WTC11 (cell line): Measurements from ENCODE around the gene TAS2R43.

Experiments
- FOXJ3 ChIP-seq: sonication (generic); formaldehyde crosslinking; IDR thresholded peaks from 2 replicates; pipeline ENCODE4 v1.9.0; 2021; ENCODE audit warnings: missing genetic modification reagents, mild to moderate bottlenecking, borderline replicate concordance
- JUN ChIP-seq: sonication (generic); formaldehyde crosslinking; IDR thresholded peaks from 2 replicates; pipeline ENCODE4 v1.8.0; 2023; ENCODE audit warnings: mild to moderate bottlenecking, missing genetic modification reagents
- TF ChIP-seq, protein P1 (sequence below): fragments of 200-600 bp; IDR thresholded peaks from 2 replicates; pipeline ENCODE4 v1.8.0; 2022; ENCODE audit warnings: antibody characterized with exemption
- TF ChIP-seq, protein P2 (sequence below): sonication (generic); formaldehyde crosslinking; IDR thresholded peaks from 2 replicates; pipeline ENCODE4 v1.8.0; 2022; ENCODE audit warnings: mild to moderate bottlenecking, missing genetic modification reagents

DNA sequence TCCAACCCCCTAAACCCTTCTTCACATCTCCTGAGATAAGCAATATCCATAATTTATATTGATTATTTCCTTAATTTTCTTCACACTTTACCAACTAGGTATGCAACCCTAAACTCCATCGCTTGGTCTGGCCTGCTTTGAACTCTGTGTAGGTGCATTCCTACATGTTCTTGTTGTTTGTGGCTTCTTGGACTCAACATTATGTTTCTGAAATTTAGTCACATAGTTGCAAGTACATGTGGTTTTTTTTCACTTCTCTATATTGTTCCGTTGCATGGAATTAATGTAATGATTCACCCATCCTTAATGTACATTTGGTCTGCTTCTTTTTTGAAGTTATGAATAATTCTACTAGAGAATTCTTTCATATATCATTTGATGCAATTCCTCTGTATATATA lies 44.0 kb upstream of the TAS2R43 start:
- TF ChIP-seq, protein P1, sequence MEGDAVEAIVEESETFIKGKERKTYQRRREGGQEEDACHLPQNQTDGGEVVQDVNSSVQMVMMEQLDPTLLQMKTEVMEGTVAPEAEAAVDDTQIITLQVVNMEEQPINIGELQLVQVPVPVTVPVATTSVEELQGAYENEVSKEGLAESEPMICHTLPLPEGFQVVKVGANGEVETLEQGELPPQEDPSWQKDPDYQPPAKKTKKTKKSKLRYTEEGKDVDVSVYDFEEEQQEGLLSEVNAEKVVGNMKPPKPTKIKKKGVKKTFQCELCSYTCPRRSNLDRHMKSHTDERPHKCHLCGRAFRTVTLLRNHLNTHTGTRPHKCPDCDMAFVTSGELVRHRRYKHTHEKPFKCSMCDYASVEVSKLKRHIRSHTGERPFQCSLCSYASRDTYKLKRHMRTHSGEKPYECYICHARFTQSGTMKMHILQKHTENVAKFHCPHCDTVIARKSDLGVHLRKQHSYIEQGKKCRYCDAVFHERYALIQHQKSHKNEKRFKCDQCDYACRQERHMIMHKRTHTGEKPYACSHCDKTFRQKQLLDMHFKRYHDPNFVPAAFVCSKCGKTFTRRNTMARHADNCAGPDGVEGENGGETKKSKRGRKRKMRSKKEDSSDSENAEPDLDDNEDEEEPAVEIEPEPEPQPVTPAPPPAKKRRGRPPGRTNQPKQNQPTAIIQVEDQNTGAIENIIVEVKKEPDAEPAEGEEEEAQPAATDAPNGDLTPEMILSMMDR: no peak
- TF ChIP-seq FOXJ3 (CRISPR knock-in tag): no peak
- TF ChIP-seq JUN (CRISPR knock-in tag): no peak
- TF ChIP-seq, protein P2, sequence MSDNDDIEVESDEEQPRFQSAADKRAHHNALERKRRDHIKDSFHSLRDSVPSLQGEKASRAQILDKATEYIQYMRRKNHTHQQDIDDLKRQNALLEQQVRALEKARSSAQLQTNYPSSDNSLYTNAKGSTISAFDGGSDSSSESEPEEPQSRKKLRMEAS (CRISPR knock-in tag): no peak
